ENCODE results near the gene RFESD.

GRCh38 chr5:95634081-95634480, 12.5 kb upstream of the RFESD start:
- TF ChIP-seq RXRA (IDR thresholded peaks at IDR 0.05; ENCODE audit: borderline replicate concordance, low read depth) (no peak), RCOR1 (IDR thresholded peaks at IDR 0.05; ENCODE audit: low read length) (no peak), RAD21 (IDR thresholded peaks at IDR 0.05; ENCODE audit: low read length) (no peak), SMC3 (IDR thresholded peaks at IDR 0.05; ENCODE audit: low read depth, low read length) (no peak), EP300 (IDR thresholded peaks at IDR 0.05; ENCODE audit: borderline replicate concordance in 1 of 2, low read depth in 1 of 2, low read length in 1 of 2) (no peak), CTCF (IDR thresholded peaks at IDR 0.05) (no peak), TCF12 (IDR thresholded peaks at IDR 0.05) (no peak), MEF2A (IDR thresholded peaks at IDR 0.05; ENCODE audit: borderline replicate concordance, low read depth) (no peak), EZH2phosphoT487 (IDR thresholded peaks at IDR 0.05; ENCODE audit: borderline replicate concordance, low read depth) (no peak), FOXM1 (IDR thresholded peaks at IDR 0.05; ENCODE audit: low read depth) (no peak), POLR2AphosphoS5 (IDR thresholded peaks at IDR 0.05; ENCODE audit: low read depth, low read length) (no peak)
